22Rv1 (cell line): ENCODE data around the gene LTBP2.

Source experiments
- H3K27ac ChIP-seq: fragments of 450-650 bp; 2 replicates; pipeline ENCODE4 v1.5.1; 2017
- CTCF ChIP-seq: fragments of 450-650 bp; IDR thresholded peaks from 2 replicates; pipeline ENCODE4 v1.5.1; 2017; ENCODE audit warnings: mild to moderate bottlenecking
- ZFX ChIP-seq: fragments of 450-650 bp; IDR thresholded peaks from 2 replicates; pipeline ENCODE4 v1.6.1; 2017; ENCODE audit warnings: antibody characterized with exemption, borderline replicate concordance

Gene LTBP2

GRCh38 chr14:74637178-74637550 is 25.1 kb upstream of the LTBP2 start:
- no peak overlapping the region for H3K27ac ChIP-seq
- no peak for TF ChIP-seq CTCF
- TF ChIP-seq ZFX, result no peak

GRCh38 chr14:74636424-74637177 is 24.6 kb upstream of the LTBP2 start:
- no peak overlapping the region for H3K27ac ChIP-seq
- TF ChIP-seq CTCF, result no peak
- TF ChIP-seq ZFX, result no peak

GRCh38 chr14:74635847-74636246 is 23.8 kb upstream of the LTBP2 start:
- TF ChIP-seq CTCF (no peak), ZFX (no peak)

GRCh38 chr14:74634964-74635363 is 22.9 kb upstream of the LTBP2 start:
- H3K27ac ChIP-seq, result no peak overlapping the region
- no peak for TF ChIP-seq ZFX
- TF ChIP-seq CTCF, result no peak

More at GRCh38 chr14:74635847-74636246, 23.8 kb upstream of the LTBP2 start:
- no peak overlapping the region for H3K27ac ChIP-seq

- H3K27ac ChIP-seq, result no peak overlapping the region
- no peak for TF ChIP-seq CTCF
- TF ChIP-seq ZFX, result no peak
Measured at GRCh38 chr14:74634481-74634880, 22.4 kb upstream of the LTBP2 start.

- H3K27ac ChIP-seq, result no peak overlapping the region
- TF ChIP-seq ZFX, result no peak
- no peak for TF ChIP-seq CTCF
Measured at GRCh38 chr14:74630881-74631690, 19.0 kb upstream of the LTBP2 start.

- no peak overlapping the region for H3K27ac ChIP-seq
Measured at GRCh38 chr14:74628418-74628817, 16.4 kb upstream of the LTBP2 start.

More at GRCh38 chr14:74628418-74628817, 16.4 kb upstream of the LTBP2 start:
- TF ChIP-seq CTCF (no peak), ZFX (no peak)
